Measurements from ENCODE around the gene ALDH3B2. TPM values are rescaled to one million over a fixed set of nuclear protein-coding genes. Genes with fewer than 3 reads are reported as not detected.

ALDH3B2 gene
- total and polyA plus RNA-seq, 2 experiments from 2014 or later = not detected

DNA sequence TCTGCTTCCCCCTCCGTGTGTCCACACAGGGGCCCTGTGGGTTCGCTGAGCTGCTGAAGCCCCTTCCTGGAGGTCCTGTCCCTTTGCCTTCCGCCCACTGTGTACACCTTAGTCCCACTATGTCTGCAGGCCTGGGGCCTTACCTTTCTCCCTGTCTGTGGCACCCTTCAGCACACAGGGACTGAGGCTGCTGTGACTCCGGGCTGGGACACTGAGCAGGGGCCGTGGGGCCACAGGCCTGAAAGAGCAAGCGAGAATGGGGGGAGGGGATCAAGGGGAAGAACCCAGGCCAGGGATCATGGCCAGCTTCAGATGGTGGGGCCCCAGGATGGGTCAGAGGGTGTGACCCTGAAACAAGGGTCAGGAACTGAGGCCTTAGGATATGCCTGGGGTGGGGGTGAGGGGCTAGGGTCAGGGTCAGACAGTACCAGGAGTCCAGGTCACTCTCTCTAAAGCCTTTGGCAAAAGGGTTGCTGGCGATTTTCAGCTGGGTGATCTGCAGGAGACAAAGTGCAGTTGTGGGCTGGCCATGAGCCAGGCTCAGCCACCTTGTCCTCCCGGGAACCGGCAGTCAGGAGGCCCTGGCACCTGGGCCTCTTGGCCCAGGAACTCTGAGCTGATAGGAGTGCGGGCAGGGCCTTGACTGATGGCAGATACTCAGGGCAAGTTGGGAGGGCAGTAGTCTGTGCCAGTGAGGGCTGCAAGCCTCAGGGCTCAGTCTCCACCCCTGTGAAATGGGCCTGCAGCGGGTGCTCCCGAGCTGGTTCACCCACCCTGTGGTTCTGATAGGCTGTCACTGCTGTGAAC lies 42.0 kb downstream of the ALDH3B2 start (continued):
- TF ChIP-seq, protein P1, sequence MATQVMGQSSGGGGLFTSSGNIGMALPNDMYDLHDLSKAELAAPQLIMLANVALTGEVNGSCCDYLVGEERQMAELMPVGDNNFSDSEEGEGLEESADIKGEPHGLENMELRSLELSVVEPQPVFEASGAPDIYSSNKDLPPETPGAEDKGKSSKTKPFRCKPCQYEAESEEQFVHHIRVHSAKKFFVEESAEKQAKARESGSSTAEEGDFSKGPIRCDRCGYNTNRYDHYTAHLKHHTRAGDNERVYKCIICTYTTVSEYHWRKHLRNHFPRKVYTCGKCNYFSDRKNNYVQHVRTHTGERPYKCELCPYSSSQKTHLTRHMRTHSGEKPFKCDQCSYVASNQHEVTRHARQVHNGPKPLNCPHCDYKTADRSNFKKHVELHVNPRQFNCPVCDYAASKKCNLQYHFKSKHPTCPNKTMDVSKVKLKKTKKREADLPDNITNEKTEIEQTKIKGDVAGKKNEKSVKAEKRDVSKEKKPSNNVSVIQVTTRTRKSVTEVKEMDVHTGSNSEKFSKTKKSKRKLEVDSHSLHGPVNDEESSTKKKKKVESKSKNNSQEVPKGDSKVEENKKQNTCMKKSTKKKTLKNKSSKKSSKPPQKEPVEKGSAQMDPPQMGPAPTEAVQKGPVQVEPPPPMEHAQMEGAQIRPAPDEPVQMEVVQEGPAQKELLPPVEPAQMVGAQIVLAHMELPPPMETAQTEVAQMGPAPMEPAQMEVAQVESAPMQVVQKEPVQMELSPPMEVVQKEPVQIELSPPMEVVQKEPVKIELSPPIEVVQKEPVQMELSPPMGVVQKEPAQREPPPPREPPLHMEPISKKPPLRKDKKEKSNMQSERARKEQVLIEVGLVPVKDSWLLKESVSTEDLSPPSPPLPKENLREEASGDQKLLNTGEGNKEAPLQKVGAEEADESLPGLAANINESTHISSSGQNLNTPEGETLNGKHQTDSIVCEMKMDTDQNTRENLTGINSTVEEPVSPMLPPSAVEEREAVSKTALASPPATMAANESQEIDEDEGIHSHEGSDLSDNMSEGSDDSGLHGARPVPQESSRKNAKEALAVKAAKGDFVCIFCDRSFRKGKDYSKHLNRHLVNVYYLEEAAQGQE (IDR thresholded peaks at IDR 0.05; ENCODE audit: unreplicated experiment) = no peak
- TF ChIP-seq STAT1 (IDR thresholded peaks at IDR 0.05; ENCODE audit: unreplicated experiment) = no peak

DNA sequence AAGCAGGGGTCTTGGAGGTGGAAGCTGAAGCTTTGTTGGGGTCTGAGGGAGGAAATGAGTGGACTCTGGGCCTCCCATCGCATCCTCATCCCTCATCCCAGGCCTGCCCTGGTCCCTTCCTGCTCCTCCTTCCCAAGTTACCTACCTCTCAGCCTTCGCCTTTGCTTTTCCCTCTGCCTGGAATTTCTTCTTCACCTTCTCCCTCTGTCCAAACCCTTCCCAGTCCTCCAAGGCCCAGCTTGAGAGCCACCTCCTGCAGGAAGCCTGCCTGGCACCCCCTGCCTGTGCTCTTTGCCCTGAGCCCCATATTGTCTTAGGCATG lies 42.6 kb downstream of the ALDH3B2 start:
- Mint-ChIP-seq H3K27me3 (ENCODE audit: insufficient read depth, low read depth, poor library complexity) (peaks cover 26% of the 10 kb centered on the region), H3K4me3 (no peak overlapping the region; the same call in 2 of the 3 replicates)

More for the DNA sequence above, 42.6 kb downstream of the ALDH3B2 start:
- Histone ChIP-seq H4K20me1 (replicated peaks; ENCODE audit: insufficient read depth) (no peaks in the 10 kb centered on the region), H3K4me2 (no peak overlapping the region), H3K27ac (ENCODE audit: low read depth) (no peak overlapping the region), H3F3A (replicated peaks; ENCODE audit: low read depth) (peaks cover 5% of the 10 kb centered on the region; the same call in 1 of the 2 replicates), H3K4me1 (ENCODE audit: insufficient read depth) (peaks cover 10% of the 10 kb centered on the region; the same call in 1 of the 2 replicates), H3K27me3 (ENCODE audit: insufficient read depth) (no peaks in the 10 kb centered on the region), H2AFZ (no peak overlapping the region), H3K9me2 (ENCODE audit: insufficient read depth) (no peaks in the 10 kb centered on the region), H3K79me2 (replicated peaks; ENCODE audit: insufficient read depth) (no peaks in the 10 kb centered on the region), H3K36me3 (ENCODE audit: insufficient read depth) (no peaks in the 10 kb centered on the region), H3K4me3 (no peak overlapping the region)
- peaks cover under 1% of the 10 kb centered on the region for H3K36me3 Mint-ChIP-seq (ENCODE audit: low read depth)
- TF ChIP-seq POLR2AphosphoS5 (IDR thresholded peaks at IDR 0.05; ENCODE audit: low read depth) = no peak
- TF ChIP-seq, protein P2, sequence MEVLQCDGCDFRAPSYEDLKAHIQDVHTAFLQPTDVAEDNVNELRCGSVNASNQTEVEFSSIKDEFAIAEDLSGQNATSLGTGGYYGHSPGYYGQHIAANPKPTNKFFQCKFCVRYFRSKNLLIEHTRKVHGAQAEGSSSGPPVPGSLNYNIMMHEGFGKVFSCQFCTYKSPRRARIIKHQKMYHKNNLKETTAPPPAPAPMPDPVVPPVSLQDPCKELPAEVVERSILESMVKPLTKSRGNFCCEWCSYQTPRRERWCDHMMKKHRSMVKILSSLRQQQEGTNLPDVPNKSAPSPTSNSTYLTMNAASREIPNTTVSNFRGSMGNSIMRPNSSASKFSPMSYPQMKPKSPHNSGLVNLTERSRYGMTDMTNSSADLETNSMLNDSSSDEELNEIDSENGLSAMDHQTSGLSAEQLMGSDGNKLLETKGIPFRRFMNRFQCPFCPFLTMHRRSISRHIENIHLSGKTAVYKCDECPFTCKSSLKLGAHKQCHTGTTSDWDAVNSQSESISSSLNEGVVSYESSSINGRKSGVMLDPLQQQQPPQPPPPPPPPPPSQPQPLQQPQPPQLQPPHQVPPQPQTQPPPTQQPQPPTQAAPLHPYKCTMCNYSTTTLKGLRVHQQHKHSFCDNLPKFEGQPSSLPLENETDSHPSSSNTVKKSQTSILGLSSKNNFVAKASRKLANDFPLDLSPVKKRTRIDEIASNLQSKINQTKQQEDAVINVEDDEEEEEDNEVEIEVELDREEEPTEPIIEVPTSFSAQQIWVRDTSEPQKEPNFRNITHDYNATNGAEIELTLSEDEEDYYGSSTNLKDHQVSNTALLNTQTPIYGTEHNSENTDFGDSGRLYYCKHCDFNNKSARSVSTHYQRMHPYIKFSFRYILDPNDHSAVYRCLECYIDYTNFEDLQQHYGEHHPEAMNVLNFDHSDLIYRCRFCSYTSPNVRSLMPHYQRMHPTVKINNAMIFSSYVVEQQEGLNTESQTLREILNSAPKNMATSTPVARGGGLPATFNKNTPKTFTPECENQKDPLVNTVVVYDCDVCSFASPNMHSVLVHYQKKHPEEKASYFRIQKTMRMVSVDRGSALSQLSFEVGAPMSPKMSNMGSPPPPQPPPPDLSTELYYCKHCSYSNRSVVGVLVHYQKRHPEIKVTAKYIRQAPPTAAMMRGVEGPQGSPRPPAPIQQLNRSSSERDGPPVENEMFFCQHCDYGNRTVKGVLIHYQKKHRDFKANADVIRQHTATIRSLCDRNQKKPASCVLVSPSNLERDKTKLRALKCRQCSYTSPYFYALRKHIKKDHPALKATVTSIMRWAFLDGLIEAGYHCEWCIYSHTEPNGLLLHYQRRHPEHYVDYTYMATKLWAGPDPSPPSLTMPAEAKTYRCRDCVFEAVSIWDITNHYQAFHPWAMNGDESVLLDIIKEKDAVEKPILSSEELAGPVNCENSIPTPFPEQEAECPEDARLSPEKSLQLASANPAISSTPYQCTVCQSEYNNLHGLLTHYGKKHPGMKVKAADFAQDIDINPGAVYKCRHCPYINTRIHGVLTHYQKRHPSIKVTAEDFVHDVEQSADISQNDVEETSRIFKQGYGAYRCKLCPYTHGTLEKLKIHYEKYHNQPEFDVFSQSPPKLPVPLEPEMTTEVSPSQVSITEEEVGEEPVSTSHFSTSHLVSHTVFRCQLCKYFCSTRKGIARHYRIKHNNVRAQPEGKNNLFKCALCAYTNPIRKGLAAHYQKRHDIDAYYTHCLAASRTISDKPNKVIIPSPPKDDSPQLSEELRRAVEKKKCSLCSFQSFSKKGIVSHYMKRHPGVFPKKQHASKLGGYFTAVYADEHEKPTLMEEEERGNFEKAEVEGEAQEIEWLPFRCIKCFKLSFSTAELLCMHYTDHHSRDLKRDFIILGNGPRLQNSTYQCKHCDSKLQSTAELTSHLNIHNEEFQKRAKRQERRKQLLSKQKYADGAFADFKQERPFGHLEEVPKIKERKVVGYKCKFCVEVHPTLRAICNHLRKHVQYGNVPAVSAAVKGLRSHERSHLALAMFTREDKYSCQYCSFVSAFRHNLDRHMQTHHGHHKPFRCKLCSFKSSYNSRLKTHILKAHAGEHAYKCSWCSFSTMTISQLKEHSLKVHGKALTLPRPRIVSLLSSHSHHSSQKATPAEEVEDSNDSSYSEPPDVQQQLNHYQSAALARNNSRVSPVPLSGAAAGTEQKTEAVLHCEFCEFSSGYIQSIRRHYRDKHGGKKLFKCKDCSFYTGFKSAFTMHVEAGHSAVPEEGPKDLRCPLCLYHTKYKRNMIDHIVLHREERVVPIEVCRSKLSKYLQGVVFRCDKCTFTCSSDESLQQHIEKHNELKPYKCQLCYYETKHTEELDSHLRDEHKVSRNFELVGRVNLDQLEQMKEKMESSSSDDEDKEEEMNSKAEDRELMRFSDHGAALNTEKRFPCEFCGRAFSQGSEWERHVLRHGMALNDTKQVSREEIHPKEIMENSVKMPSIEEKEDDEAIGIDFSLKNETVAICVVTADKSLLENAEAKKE (CRISPR knock-in tag; IDR thresholded peaks at IDR 0.05) = no peak
- no peak for TF ChIP-seq NANOG (IDR thresholded peaks at IDR 0.05; ENCODE audit: borderline replicate concordance)
- TF ChIP-seq, protein P3, sequence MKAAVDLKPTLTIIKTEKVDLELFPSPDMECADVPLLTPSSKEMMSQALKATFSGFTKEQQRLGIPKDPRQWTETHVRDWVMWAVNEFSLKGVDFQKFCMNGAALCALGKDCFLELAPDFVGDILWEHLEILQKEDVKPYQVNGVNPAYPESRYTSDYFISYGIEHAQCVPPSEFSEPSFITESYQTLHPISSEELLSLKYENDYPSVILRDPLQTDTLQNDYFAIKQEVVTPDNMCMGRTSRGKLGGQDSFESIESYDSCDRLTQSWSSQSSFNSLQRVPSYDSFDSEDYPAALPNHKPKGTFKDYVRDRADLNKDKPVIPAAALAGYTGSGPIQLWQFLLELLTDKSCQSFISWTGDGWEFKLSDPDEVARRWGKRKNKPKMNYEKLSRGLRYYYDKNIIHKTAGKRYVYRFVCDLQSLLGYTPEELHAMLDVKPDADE (IDR thresholded peaks at IDR 0.05) = no peak
- no peak for TF ChIP-seq EZH2 (IDR thresholded peaks at IDR 0.05; ENCODE audit: low read depth, unreplicated experiment)
- ATAC-seq (no peak), DNase-seq (ENCODE audit: low spot score) (no peak)
- no peaks in the 10 kb centered on the region; the same call in 1 of the 3 replicates for H3K9me3 Mint-ChIP-seq
- H3K4me1 Mint-ChIP-seq = peaks cover 20% of the 10 kb centered on the region; the same call in 2 of the 3 replicates
- no peak overlapping the region for H3K27ac Mint-ChIP-seq
